ENCODE measurements around the gene POU5F1. TPM values are rescaled to one million over a fixed set of nuclear protein-coding genes. Genes with fewer than 3 reads are reported as not detected.

Gene POU5F1
- polyA plus RNA-seq, 3 donors, result 1.9 to 25.2 (median 4.5) TPM

DNA sequence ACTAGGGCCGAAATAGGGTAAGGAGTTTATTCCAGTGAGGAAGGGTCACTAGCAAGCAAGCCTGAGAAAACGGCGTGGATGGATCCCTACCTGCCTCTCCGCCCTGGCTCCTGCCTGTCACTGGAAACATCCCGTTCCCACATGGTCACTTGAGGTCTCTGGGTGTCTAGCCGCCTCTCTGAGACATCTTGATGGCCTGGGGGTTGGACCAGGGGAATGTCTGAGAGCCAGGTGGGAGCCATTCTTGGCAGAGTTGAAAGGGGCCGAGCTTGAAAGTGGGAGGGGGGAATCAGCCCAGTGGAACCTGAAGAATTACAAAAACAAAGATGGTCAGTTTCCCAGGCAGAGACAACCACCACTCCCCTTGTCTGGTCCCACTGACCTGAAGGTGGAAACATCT is 13.8 kb downstream of the POU5F1 start:
- DNase-seq (ENCODE audit: extremely low read depth in 1 of 11, low read depth in 9 of 11, low spot score in 4 of 11), result no peak

DNA sequence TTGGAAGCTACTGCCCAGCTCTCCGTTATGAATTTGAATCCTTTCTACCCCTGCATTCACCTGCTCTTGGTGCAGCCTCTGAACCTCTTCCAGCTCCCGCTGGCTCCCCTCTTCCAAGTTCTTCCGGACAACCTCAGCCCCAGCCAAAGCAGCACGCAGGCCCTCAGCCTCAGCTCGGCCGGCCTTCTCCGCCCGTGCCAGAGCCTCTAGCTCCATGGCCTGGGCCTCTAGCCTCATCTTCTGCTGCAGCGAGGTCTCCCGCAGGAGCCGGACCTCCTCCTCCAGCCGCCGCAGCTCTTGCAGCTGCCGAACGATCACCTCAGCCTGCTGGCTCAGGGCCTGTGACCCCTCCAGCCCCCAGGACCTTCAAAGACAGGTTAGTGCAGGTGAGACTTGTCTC is 16.0 kb downstream of the POU5F1 start:
- DNase-seq (ENCODE audit: extremely low read depth in 1 of 11, low read depth in 9 of 11, low spot score in 4 of 11), result no peak

DNA sequence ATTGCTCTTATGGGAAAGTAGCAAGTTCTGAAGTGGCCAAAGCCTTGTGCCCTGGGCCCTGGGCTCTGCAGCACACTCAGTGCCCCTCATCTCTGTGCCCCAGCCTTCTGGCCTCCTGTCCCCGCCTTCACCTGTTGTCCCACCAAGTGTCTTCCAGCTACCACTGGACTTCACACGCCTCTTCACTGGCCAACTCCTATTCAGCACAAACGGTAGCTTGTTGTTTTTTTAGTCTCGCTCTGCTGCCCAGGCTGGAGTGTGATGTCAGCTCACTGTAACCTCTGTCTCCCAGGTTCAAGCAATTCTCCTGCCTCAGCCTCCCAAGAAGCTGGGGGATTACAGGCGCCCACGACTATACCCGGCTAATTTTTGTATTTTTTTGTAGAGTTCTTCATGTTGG is 17.7 kb downstream of the POU5F1 start:
- DNase-seq (ENCODE audit: extremely low read depth in 1 of 11, low read depth in 9 of 11, low spot score in 4 of 11), result peak in 1 of 11 donors; percentile 43

DNA sequence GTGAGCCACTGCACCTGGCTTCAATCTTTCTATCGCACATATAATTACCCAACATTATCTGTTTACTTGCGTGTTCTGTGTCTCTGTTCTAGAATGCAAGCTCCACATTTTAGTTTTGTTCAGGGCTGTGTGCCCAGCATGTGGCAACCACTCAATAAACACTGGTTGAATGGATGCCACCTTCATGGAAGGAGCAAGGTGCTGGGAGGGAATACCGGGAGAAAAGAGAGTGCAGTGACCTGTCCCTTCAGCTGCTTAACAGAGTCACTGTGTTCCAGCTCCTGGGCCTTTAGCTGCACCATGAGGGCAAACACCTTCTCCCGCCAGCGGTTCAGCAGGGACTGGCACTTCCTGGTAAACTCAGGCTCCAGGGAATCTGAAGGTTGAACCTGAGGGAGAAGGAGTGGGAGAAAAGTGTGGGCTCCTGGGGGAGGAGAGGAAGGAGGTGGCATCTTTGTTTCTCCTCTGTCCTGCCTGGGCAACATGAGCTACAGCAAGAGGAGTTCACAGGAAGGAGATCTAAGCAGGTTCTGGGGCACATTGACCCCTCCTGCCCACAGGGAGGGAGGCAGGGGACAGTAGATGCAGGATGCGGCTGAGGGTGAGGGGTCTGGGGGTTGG is 20.5 kb downstream of the POU5F1 start:
- no peak for DNase-seq (ENCODE audit: extremely low read depth in 1 of 11, low read depth in 9 of 11, low spot score in 4 of 11)

DNA sequence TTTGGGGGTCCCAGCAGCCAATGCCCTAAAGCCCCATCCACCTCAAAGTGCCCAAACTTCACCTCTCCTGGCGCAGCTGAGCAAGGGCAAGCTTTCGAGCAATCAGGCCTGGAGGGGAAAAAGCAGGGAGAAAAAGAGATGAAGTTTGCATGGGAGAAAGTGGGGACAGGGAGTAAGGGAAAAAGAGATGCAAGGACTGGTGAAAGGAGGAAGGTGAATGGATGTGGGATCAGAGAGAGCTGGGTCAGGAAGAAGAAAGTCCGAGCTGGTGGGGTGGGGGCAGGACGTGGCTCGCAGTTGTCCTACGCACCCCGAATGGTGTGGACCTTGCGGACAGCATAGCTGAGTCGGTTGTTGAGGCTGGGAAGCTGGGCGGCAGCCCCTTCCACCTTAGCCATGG is 25.1 kb downstream of the POU5F1 start:
- DNase-seq (ENCODE audit: extremely low read depth in 1 of 11, low read depth in 9 of 11, low spot score in 4 of 11), result no peak

DNA sequence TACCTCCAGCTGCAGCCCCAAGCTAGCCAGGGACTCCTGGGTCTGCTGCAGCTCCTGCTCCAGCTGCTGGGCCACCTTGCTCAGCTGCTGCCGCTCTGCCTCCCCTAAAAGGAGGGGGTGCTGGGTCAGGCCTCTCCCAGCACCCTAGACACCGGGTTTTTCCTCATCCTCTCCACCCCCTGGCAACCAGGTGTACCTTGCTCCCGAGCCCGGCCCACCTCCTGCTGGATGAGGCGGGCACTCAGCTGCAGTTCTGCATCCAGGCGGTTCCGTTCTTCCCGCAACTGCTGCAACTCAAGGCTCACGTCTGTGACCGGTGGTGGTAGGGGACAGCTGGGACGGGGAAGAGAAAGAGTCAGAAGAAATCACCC is 25.5 kb downstream of the POU5F1 start:
- no peak for DNase-seq (ENCODE audit: extremely low read depth in 1 of 11, low read depth in 9 of 11, low spot score in 4 of 11)

DNA sequence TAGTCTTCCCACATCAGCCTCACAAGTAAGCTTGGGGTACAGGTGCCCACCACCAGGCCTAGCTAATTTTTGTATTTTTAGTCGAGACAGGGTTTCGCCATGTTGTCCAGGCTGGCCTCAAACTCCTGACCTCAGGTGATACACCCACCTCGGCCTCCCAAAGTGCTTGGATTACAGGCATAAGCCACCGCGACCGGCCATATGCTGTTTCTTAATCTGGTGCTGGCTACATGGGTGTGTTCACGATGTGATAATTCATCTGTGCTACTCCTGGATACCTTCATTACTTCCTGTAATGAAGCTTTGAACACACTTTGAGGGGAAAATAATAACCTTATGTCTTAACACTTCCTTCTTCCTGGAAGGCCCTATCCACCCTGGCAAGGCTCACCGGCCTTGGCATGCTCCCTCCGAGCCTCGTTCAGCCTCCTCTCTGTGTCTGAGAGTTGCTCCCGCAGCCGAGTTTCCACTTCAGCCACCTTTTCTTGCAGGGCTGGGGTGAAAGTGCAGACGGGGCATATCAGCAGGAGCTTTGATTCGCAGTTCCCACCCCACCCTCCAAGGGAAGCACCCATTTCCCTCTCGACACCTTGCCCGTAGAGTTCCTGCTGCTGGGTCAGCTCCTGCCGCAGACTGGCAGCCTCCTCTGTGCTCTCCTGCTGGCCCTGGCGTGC is 26.0 kb downstream of the POU5F1 start:
- no peak for DNase-seq (ENCODE audit: extremely low read depth in 1 of 11, low read depth in 9 of 11, low spot score in 4 of 11)

DNA sequence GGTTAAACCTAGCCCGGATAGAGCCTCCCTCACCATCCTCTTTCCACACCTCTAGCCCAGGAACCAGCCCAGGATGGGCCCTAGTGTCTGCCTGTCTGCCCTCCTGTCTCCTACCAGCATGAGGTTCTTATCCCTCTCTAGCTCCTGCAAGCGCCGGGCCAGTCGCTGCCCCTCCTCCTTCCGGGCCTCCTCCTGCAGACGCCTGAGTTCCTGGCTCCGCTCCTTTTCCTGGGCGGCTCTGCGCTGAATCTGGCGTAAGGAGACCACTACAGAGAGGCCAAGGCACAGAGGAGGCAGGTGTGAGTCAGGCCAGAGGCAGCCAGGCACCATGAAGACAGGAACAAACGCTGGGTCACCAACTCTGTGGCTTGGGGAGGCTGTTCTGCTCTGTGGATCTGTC is 27.3 kb downstream of the POU5F1 start:
- no peak for DNase-seq (ENCODE audit: extremely low read depth in 1 of 11, low read depth in 9 of 11, low spot score in 4 of 11)

DNA sequence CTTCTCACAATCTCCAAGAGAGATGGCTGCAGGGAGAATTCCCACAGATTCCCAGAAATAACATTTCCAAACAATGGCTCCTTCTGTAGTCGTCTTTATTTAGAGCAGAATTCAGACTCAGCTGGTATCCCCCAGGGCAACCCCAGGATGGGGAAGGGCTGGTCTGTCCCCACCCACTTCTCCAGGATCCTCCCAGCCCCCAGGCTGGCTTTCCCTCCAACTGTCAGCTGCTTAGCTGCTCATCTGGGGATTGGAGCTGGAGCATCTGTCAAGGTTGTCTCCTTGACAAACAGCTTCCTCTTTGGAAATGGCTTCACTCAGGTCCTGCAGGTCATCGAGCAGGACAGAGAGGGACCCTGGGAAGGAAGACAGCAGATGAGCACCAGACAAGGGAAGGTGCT is 28.1 kb downstream of the POU5F1 start:
- no peak for DNase-seq (ENCODE audit: extremely low read depth in 1 of 11, low read depth in 9 of 11, low spot score in 4 of 11)

DNA sequence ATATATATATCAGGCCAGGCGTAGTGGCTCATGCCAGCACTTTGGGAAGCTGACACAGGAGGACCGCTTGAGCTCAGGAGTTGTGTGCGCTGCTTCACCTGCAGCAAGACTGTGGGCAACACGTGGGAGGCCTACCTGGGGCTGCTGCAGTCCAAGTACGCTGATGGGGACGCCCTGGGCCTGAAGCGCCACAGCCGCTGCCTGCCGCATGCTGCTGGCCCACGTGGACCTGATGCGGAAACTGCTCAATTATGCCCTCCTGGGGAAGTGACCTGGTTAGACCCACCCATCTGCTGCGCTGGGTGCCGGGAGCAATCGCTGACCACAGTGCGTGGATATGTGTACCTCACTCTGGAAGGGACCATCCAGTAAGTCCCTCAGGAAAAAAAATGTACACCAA is 29.8 kb downstream of the POU5F1 start:
- DNase-seq (ENCODE audit: extremely low read depth in 1 of 11, low read depth in 9 of 11, low spot score in 4 of 11), result no peak

DNA sequence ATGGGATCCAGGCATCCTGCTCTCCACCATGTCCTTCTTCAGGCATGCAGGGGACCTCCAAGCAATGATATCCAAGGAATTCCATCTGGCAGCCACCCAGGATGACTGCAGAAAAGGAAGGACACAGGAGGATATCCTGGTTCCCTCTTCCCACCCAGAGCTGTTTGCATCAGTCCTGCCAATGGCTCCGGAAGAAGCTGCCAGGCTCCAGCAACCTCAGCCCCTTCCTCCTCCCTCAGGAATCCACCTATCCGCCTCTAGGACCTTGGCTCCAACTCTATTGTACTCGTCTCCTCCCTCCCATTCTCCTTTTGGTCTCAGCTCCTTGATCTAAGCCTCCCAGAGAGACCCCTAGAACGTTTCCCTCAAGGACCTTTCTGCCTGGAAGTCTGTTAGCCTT is 30.9 kb downstream of the POU5F1 start:
- no peak for DNase-seq (ENCODE audit: extremely low read depth in 1 of 11, low read depth in 9 of 11, low spot score in 4 of 11)

DNA sequence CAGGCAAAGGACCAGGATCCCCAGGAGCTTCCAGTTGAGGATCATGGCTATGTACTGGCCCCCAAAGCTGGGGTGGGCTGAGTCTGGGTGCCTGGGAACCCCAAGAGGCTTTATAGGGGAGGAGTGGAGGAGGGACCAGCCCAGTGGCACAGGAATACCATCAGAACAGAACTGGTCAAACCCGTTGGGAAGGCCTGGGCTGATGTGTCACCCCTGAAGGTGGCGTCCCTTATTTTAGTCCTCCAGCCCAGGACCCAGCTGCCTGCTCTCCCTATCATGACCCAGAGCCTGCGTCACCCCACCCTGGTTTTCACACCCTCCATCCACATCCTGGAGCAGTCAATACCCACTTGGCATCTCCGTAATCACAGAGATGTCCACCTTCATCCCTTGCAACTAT is 31.5 kb downstream of the POU5F1 start, which contains the start of gene PSORS1C2:
Gene PSORS1C2 (minus strand): TSS at position 85 of the 400 bp plus-strand sequence. CDS start 40 bp downstream, at position 45.
- no peak for DNase-seq (ENCODE audit: extremely low read depth in 1 of 11, low read depth in 9 of 11, low spot score in 4 of 11)

DNA sequence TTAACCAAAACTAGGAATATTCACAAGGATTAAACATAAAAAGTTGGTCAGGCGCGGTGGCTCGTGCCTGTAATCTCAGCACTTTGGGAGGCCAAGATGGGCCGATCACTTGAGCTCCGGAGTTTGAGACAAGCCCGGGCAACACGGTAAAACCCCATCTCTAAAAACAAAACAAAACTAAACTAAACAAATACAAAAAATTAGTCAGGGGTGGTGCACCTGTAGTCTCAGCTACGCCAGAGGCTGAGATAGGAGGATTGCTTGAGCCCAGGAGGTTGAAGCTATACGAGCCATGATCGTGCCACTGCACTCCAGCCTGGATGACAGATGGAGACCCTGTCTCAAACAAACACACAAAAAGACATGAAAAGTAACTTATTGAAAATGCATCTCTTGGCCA is 34.8 kb downstream of the POU5F1 start:
- no peak for DNase-seq (ENCODE audit: extremely low read depth in 1 of 11, low read depth in 9 of 11, low spot score in 4 of 11)

DNA sequence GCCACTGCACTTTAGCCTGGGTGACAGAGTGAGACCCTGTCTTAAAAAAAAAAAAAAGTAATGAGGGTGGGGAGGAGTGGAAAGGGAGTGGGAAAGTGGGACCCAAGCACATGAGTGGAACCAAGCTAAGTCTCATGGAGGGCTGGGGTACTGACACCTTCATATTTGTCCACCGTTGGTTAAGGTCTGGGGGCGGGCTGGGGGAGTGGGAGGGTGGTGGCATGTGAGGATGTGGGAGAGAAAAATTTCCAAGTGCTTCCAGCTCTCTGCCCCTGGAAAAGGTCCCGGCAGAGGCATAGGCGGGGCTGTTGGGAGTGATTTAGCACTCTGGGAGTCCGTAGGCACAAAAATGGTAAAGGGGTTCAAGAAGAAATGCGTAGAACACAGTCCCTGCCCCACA is 37.7 kb downstream of the POU5F1 start:
- DNase-seq (ENCODE audit: extremely low read depth in 1 of 11, low read depth in 9 of 11, low spot score in 4 of 11), result no peak

DNA sequence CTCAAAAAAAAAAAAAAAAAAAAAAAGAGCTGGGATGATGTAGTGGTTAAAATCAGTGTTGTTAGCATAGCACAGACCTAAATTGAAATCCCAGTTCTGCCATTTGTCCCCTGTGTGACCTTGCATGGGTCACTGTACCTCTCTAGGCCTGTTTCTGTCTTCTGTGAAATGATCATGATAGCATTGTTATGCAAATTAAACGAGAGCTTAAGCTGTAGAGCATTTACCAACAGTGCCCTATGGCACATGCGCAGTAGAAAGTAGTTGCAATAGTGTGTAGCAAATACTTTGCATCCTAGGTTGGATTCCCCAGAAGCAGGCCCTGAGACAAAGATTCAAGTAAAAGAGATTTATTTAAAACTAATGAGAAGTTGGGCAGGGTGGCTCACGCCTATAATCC is 38.9 kb downstream of the POU5F1 start:
- no peak for DNase-seq (ENCODE audit: extremely low read depth in 1 of 11, low read depth in 9 of 11, low spot score in 4 of 11)

DNA sequence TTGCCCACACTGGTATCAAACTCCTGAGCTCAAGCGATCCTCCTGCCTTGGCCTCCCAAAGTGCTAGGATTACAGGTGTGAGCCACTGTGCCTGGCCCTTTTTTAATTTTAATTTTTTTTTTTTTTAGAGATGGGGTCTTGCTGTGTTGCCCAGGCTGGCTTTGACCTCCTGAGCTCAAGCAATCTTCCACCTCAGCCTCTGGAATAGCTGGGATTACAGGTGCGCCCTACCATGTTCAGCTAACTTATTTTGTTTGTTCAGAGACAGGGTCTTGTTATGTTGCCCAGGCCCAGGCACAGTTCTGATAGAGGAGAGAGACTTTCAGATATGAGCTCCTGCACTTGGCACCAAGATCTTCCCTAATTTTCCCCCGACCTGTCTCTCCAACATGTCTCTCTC is 39.7 kb downstream of the POU5F1 start:
- DNase-seq (ENCODE audit: extremely low read depth in 1 of 11, low read depth in 9 of 11, low spot score in 4 of 11), result no peak

DNA sequence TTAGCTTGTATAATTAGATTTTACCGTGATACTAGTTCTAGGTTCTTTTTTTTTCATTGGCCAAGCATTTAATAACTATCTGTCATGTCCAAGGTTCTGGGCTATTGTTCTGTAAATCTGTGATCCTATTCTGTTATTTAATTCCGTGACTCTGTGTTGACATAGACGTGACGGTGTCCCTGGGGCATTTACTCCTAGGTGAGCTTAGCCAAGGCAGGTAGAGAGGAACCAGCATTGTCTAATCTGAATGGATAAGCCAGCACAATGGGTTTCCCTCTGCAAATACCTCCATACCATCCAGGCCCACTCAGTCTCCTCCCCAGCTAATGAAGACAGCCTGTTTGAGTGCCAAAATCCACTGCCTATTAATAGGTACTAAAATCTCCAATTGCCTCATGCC is 41.4 kb downstream of the POU5F1 start:
- DNase-seq (ENCODE audit: extremely low read depth in 1 of 11, low read depth in 9 of 11, low spot score in 4 of 11), result no peak

DNA sequence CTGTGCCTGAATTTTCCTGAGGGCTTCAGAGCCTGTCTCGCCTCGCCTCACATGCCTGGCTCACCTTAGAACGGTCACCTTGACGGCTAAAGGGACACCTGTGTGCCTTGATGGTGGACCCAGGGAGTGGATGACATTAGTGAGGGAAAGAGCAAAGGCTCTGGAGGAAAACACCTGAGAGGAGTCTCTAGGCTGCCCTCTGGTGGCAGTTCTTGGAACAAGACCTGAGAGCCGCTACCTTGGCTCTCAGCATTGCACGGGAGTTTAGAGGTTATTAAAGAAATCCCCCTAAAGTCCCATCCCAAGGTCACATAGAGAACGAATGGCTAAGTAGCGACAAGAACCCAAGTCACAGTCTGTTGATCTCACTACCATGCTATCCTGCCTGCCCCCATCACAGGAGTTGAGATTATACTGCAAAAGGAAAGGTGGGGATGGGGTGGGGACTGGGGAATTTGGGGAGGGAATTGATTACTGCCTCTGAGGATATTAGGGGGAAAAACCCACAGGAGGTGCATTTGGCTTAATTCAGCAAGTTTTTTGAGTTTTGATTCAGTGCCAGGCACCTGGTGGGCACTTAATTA is 42.3 kb downstream of the POU5F1 start:
- DNase-seq (ENCODE audit: extremely low read depth in 1 of 11, low read depth in 9 of 11, low spot score in 4 of 11), result peak in 5 of 11 donors; percentile 34 to 52 (median 38)

DNA sequence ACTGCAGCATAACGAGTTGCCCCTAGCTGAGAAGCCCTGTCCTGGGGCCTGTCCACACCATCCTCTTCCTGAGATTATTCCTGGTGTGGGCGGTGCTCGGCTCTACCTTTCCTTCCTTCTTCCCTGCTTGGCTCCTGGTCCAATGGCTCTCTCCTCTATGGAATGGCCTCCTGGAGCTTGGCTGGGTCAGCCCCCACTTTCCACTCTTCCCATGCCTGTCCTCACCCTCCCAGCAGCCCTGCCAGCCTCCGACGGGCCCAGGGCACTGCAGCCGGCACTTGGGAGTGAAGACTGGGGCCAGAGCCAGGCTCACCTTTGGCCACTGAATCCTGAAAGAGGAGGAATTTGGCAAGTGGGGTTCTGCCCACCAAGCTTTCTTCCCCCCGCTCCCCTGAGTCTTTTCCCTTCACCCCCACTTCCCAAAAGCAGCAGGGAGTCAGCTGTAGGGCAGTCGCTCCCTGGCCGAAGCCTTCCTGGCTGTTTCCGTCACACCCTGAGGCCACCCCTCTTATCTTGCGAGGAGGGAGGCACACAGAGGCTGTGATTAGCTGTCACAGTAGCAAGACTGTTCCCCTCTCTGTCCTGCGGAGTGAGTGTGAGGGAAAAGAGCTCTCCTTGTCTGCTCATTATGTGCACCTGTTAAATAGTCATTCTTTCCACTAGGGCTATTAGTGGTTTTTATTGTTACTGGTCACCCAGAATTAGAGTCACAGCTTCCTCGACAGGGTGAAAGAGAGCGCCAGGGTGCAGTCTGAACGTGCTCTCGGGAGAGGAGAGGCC is 43.9 kb downstream of the POU5F1 start:
- no peak for DNase-seq (ENCODE audit: extremely low read depth in 1 of 11, low read depth in 9 of 11, low spot score in 4 of 11)
